Measurements from ENCODE around the gene BTBD9. TPM values are rescaled to one million over a fixed set of nuclear protein-coding genes. Genes with fewer than 3 reads are reported as not detected.
A peak's percentile ranks its signal among the peaks of the same experiment; 100 is the strongest.

Gene BTBD9
- total and polyA plus RNA-seq, 2 experiments from 2014 or later = 8.4 to 10.1 TPM

GRCh38 chr6:38648629-38649028 is 8.9 kb upstream of the BTBD9 start:
- Histone ChIP-seq H3K4me1 (ENCODE audit: low read depth) (peaks cover 4% of the 10 kb centered on the region), H3K27me3 (no peaks in the 10 kb centered on the region), H3K36me3 (no peaks in the 10 kb centered on the region), H3K27ac (no peak overlapping the region), H3K9me3 (ENCODE audit: low read depth) (no peaks in the 10 kb centered on the region), H3K4me3 (no peak overlapping the region)
- no peak for DNase-seq (ENCODE audit: low read depth in 1 of 2, low spot score in 1 of 2)
- TF ChIP-seq CTCF (IDR thresholded peaks at IDR 0.05; ENCODE audit: low read depth, low read length) = no peak

GRCh38 chr6:38646166-38646878 is 6.6 kb upstream of the BTBD9 start:
- DNase-seq (ENCODE audit: low read depth in 1 of 2, low spot score in 1 of 2) = no peak
- peaks cover 4% of the 10 kb centered on the region for H3K4me1 ChIP-seq (ENCODE audit: low read depth)
- no peaks in the 10 kb centered on the region for H3K9me3 ChIP-seq (ENCODE audit: low read depth)
- no peak for TF ChIP-seq CTCF (IDR thresholded peaks at IDR 0.05; ENCODE audit: low read depth, low read length)
- no peaks in the 10 kb centered on the region for H3K36me3 ChIP-seq
- no peak overlapping the region for H3K27ac ChIP-seq
- no peak overlapping the region for H3K4me3 ChIP-seq
- H3K27me3 ChIP-seq = no peaks in the 10 kb centered on the region

- no peaks in the 10 kb centered on the region for H3K36me3 ChIP-seq
- no peaks in the 10 kb centered on the region for H3K27me3 ChIP-seq
These were observed 5.2 kb upstream of the BTBD9 start for GRCh38 chr6:38644951-38645350.

GRCh38 chr6:38640216-38640909 is 634 bp upstream of the BTBD9 start:
- no peaks in the 10 kb centered on the region for H3K36me3 ChIP-seq
- no peaks in the 10 kb centered on the region for H3K9me3 ChIP-seq (ENCODE audit: low read depth)
- peak in 1 of 2 donors; percentile 5 for DNase-seq (ENCODE audit: low read depth in 1 of 2, low spot score in 1 of 2)
- peaks cover 8% of the 10 kb centered on the region for H3K4me1 ChIP-seq (ENCODE audit: low read depth)
- H3K4me3 ChIP-seq = peak overlapping the region; percentile 63
- H3K27ac ChIP-seq = peak overlapping the region; percentile 85
- H3K27me3 ChIP-seq = no peaks in the 10 kb centered on the region
- TF ChIP-seq CTCF (IDR thresholded peaks at IDR 0.05; ENCODE audit: low read depth, low read length) = no peak

More at GRCh38 chr6:38644951-38645350, 5.2 kb upstream of the BTBD9 start:
- Histone ChIP-seq H3K4me3 (no peak overlapping the region), H3K27ac (no peak overlapping the region), H3K9me3 (ENCODE audit: low read depth) (no peaks in the 10 kb centered on the region), H3K4me1 (ENCODE audit: low read depth) (peaks cover 4% of the 10 kb centered on the region)
- no peak for TF ChIP-seq CTCF (IDR thresholded peaks at IDR 0.05; ENCODE audit: low read depth, low read length)
- DNase-seq (ENCODE audit: low read depth in 1 of 2, low spot score in 1 of 2) = no peak

GRCh38 chr6:38638941-38639497 is 710 bp downstream of the BTBD9 start:
- Histone ChIP-seq H3K4me1 (ENCODE audit: low read depth) (peaks cover 8% of the 10 kb centered on the region), H3K27me3 (peaks cover 3% of the 10 kb centered on the region), H3K9me3 (ENCODE audit: low read depth) (no peaks in the 10 kb centered on the region), H3K27ac (peak overlapping the region; percentile 85), H3K4me3 (peak overlapping the region; percentile 63), H3K36me3 (no peaks in the 10 kb centered on the region)
- peak; percentile 40 to 68 for DNase-seq (ENCODE audit: low read depth in 1 of 2, low spot score in 1 of 2)
- TF ChIP-seq CTCF (IDR thresholded peaks at IDR 0.05; ENCODE audit: low read depth, low read length) = no peak
